Measurements from ENCODE around the gene NEURL1B. TPM values are rescaled to one million over a fixed set of nuclear protein-coding genes. Genes with fewer than 3 reads are reported as not detected.

The NEURL1B gene
- total RNA-seq, 1 donor from 2014 or later: 11.7 TPM

DNA sequence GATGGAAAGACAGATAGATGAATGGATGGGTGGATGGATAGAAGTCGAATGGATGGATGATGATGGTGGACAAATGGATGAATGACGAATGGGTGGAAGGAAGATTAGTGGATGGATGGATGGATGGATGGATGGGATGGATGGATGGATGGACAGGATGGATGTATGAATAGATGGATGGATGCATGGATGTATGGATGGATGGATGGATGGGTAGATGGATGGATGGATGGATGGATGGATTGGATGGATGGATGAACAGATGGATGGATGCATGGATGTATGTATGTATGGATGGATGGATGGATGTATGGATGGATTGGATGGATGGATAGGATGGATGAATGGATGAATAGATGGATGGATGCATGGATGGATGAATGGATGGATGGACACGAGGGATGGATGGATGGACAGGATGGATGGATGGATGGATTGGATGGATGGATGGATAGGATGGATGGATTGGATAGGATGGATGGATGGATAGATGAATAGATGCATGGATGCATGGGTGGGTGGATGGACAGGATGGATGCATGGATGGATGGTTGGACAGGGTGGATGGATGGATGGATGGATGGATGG lies 77.6 kb downstream of the NEURL1B start:
- Mint-ChIP-seq H3K9me3 (no peaks in the 10 kb centered on the region), H3K36me3 (no peaks in the 10 kb centered on the region), H3K4me3 (no peak overlapping the region), H3K27ac (no peak overlapping the region), H3K4me1 (peaks cover 2% of the 10 kb centered on the region), H3K27me3 (ENCODE audit: low read depth) (peaks cover 17% of the 10 kb centered on the region)
- no peak for TF ChIP-seq CTCF (IDR thresholded peaks at IDR 0.05; ENCODE audit: unreplicated experiment)
- DNase-seq (ENCODE audit: low spot score in 2 of 2, unreplicated experiment in 2 of 2): no peak

- no peak for TF ChIP-seq CTCF (IDR thresholded peaks at IDR 0.05; ENCODE audit: unreplicated experiment)
- no peak for DNase-seq (ENCODE audit: low spot score in 2 of 2, unreplicated experiment in 2 of 2)
- H3K36me3 Mint-ChIP-seq: no peaks in the 10 kb centered on the region
- peaks cover 2% of the 10 kb centered on the region for H3K4me1 Mint-ChIP-seq
- no peak overlapping the region for H3K4me3 Mint-ChIP-seq
- H3K27ac Mint-ChIP-seq: no peak overlapping the region
- H3K27me3 Mint-ChIP-seq (ENCODE audit: low read depth): peaks cover 20% of the 10 kb centered on the region
- no peaks in the 10 kb centered on the region for H3K9me3 Mint-ChIP-seq
Measured at GRCh38 chr5:172719211-172719610, 78.1 kb downstream of the NEURL1B start.

DNA sequence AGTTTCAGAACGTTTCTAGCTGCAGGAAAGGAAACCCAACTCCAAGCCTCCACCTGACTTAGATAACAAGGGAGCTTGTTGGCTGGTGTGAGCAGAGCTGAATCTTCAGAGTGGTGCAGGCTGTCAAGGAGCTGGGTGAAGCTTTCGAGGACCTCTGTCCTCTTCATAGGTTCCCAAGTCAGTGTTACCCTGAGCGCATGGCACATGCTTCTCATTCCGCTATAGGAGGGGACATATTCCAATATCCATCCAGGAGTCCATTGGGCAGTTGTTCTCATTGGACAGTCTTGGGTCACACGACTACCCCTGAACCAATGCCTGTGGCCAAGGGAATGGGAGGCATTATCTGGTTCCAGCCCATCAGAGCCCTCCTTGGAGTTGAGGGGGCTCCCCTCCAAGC lies 79.6 kb downstream of the NEURL1B start:
- Mint-ChIP-seq H3K9me3 (no peaks in the 10 kb centered on the region), H3K36me3 (no peaks in the 10 kb centered on the region), H3K4me3 (no peak overlapping the region), H3K27ac (no peak overlapping the region), H3K27me3 (ENCODE audit: low read depth) (peaks cover 20% of the 10 kb centered on the region), H3K4me1 (peaks cover 2% of the 10 kb centered on the region)
- no peak for DNase-seq (ENCODE audit: low spot score in 2 of 2, unreplicated experiment in 2 of 2)
- TF ChIP-seq CTCF (IDR thresholded peaks at IDR 0.05; ENCODE audit: unreplicated experiment): no peak

GRCh38 chr5:172721455-172722326 lies 80.6 kb downstream of the NEURL1B start:
- TF ChIP-seq CTCF (IDR thresholded peaks at IDR 0.05; ENCODE audit: unreplicated experiment): no peak
- no peaks in the 10 kb centered on the region for H3K36me3 Mint-ChIP-seq
- no peak overlapping the region for H3K27ac Mint-ChIP-seq
- no peak for DNase-seq (ENCODE audit: low spot score in 2 of 2, unreplicated experiment in 2 of 2)
- peaks cover 20% of the 10 kb centered on the region for H3K27me3 Mint-ChIP-seq (ENCODE audit: low read depth)
- no peaks in the 10 kb centered on the region for H3K9me3 Mint-ChIP-seq
- H3K4me1 Mint-ChIP-seq: peaks cover 2% of the 10 kb centered on the region
- H3K4me3 Mint-ChIP-seq: no peak overlapping the region

DNA sequence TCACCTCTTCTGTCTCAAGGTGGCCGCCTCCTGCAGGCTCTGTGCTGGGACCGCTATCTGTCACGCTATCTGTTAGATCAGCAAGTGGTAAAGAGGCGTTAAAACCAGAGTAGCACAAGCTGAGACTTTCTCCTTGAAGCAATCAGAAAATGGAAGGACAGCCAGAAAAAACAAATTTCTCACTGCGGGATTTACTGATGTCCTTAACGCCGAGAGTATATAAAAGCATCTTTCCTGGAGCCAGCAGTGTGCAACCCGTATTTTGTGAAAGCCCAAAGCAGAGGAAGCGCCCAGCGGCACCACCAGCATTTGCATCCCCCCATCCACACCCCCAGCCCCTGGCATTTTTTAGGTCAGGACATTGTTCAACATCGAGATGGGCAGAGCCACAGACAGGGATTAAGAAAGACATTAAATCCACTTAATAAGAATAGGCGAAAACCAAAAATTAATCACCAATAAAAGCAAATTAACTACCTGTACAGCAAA lies 81.3 kb downstream of the NEURL1B start:
- Mint-ChIP-seq H3K27ac (no peak overlapping the region), H3K4me1 (no peaks in the 10 kb centered on the region), H3K4me3 (no peak overlapping the region), H3K27me3 (ENCODE audit: low read depth) (peaks cover 16% of the 10 kb centered on the region), H3K9me3 (no peaks in the 10 kb centered on the region), H3K36me3 (no peaks in the 10 kb centered on the region)
- no peak for DNase-seq (ENCODE audit: low spot score in 2 of 2, unreplicated experiment in 2 of 2)
- TF ChIP-seq CTCF (IDR thresholded peaks at IDR 0.05; ENCODE audit: unreplicated experiment): no peak
